IPS-15b (cell line): ENCODE data around the gene CDKN2B.

ENCODE experiments used
- H3K27me3 ChIP-seq: one replicate; pipeline ENCODE4 v1.6.1; 2013; ENCODE audit warnings: low read length; ENCODE audit not compliant: control insufficient read depth, insufficient read depth
- H3K36me3 ChIP-seq: one replicate; pipeline ENCODE4 v1.6.1; 2013; ENCODE audit warnings: low read length; ENCODE audit not compliant: control insufficient read depth, insufficient read depth
- H3K4me1 ChIP-seq: one replicate; pipeline ENCODE4 v1.6.1; 2013; ENCODE audit warnings: mild to moderate bottlenecking, low read length; ENCODE audit not compliant: control insufficient read depth, insufficient read depth
- H3K4me3 ChIP-seq: one replicate; pipeline ENCODE4 v1.5.1; 2013; ENCODE audit warnings: low read depth, low read length
- H3K9ac ChIP-seq: one replicate; pipeline ENCODE4 v1.6.1; 2013; ENCODE audit warnings: low read depth, mild to moderate bottlenecking, low read length
- H3K9me3 ChIP-seq: one replicate; pipeline ENCODE4 v1.6.1; 2013; ENCODE audit warnings: mild to moderate bottlenecking, low read length; ENCODE audit not compliant: control insufficient read depth, insufficient read depth

CDKN2B gene

GRCh38 chr9:22002038-22002437 is 7.1 kb downstream of the CDKN2B start:
- Histone ChIP-seq H3K9ac (no peak overlapping the region), H3K27me3 (peaks cover 100% of the 10 kb centered on the region), H3K9me3 (no peaks in the 10 kb centered on the region)

GRCh38 chr9:21998026-21998425 is 11.1 kb downstream of the CDKN2B start:
- no peaks in the 10 kb centered on the region for H3K9me3 ChIP-seq
- H3K27me3 ChIP-seq: peaks cover 93% of the 10 kb centered on the region
- H3K36me3 ChIP-seq: no peaks in the 10 kb centered on the region
- H3K4me1 ChIP-seq: peaks cover 13% of the 10 kb centered on the region
- H3K4me3 ChIP-seq: no peak overlapping the region
- no peak overlapping the region for H3K9ac ChIP-seq

More at GRCh38 chr9:22002038-22002437, 7.1 kb downstream of the CDKN2B start:
- Histone ChIP-seq H3K4me3 (no peak overlapping the region), H3K4me1 (peaks cover 7% of the 10 kb centered on the region), H3K36me3 (no peaks in the 10 kb centered on the region)

- Histone ChIP-seq H3K9ac (no peak overlapping the region), H3K36me3 (no peaks in the 10 kb centered on the region), H3K9me3 (no peaks in the 10 kb centered on the region), H3K27me3 (peaks cover 93% of the 10 kb centered on the region), H3K4me3 (no peak overlapping the region), H3K4me1 (peaks cover 13% of the 10 kb centered on the region)
Measured at GRCh38 chr9:21997480-21997879, 11.6 kb downstream of the CDKN2B start.

GRCh38 chr9:21996858-21997257 is 12.2 kb downstream of the CDKN2B start:
- H3K4me3 ChIP-seq: no peak overlapping the region
- H3K36me3 ChIP-seq: no peaks in the 10 kb centered on the region
- peaks cover 93% of the 10 kb centered on the region for H3K27me3 ChIP-seq
- no peaks in the 10 kb centered on the region for H3K9me3 ChIP-seq
- no peak overlapping the region for H3K9ac ChIP-seq
- peaks cover 13% of the 10 kb centered on the region for H3K4me1 ChIP-seq

GRCh38 chr9:21996438-21996837 is 12.7 kb downstream of the CDKN2B start:
- Histone ChIP-seq H3K9ac (no peak overlapping the region), H3K36me3 (no peaks in the 10 kb centered on the region), H3K4me3 (peak overlapping the region; percentile 72), H3K4me1 (peaks cover 13% of the 10 kb centered on the region), H3K9me3 (no peaks in the 10 kb centered on the region), H3K27me3 (peaks cover 93% of the 10 kb centered on the region)

GRCh38 chr9:21995666-21996398 is 13.3 kb downstream of the CDKN2B start:
- H3K4me3 ChIP-seq: peak overlapping the region; percentile 72
- no peaks in the 10 kb centered on the region for H3K36me3 ChIP-seq
- no peak overlapping the region for H3K9ac ChIP-seq
- H3K9me3 ChIP-seq: no peaks in the 10 kb centered on the region
- H3K27me3 ChIP-seq: peaks cover 93% of the 10 kb centered on the region
- H3K4me1 ChIP-seq: peaks cover 13% of the 10 kb centered on the region

GRCh38 chr9:21995006-21995665 is 14.0 kb downstream of the CDKN2B start:
- H3K27me3 ChIP-seq: peaks cover 93% of the 10 kb centered on the region

GRCh38 chr9:21994556-21995005 is 14.5 kb downstream of the CDKN2B start, which contains the start of gene CDKN2B-AS1:
TSS of gene CDKN2B-AS1 (plus strand) at chr9:21994791.
- H3K9ac ChIP-seq: no peak within 1 kb of the TSS
- H3K27me3 ChIP-seq: peaks cover 93% of the 10 kb centered on the region
- H3K4me3 ChIP-seq: peak within 1 kb of the TSS; percentile 72
- peaks cover 15% of the 10 kb centered on the region for H3K4me1 ChIP-seq
- no peaks in the 10 kb centered on the region for H3K36me3 ChIP-seq
- no peaks in the 10 kb centered on the region for H3K9me3 ChIP-seq

More at GRCh38 chr9:21995006-21995665, 14.0 kb downstream of the CDKN2B start:
- Histone ChIP-seq H3K9me3 (no peaks in the 10 kb centered on the region), H3K9ac (no peak overlapping the region), H3K36me3 (no peaks in the 10 kb centered on the region), H3K4me3 (peak overlapping the region; percentile 72), H3K4me1 (peaks cover 14% of the 10 kb centered on the region)

GRCh38 chr9:21993893-21994555 is 15.1 kb downstream of the CDKN2B start, which contains the start of gene CDKN2A:
TSS of gene CDKN2A (minus strand) at chr9:21994392.
- Histone ChIP-seq H3K36me3 (no peaks in the 10 kb centered on the region), H3K9me3 (no peaks in the 10 kb centered on the region), H3K4me3 (peak within 1 kb of the TSS; percentile 72), H3K9ac (no peak within 1 kb of the TSS), H3K4me1 (peaks cover 15% of the 10 kb centered on the region), H3K27me3 (peaks cover 93% of the 10 kb centered on the region)

- H3K4me3 ChIP-seq: no peak overlapping the region
- peaks cover 93% of the 10 kb centered on the region for H3K27me3 ChIP-seq
- H3K36me3 ChIP-seq: no peaks in the 10 kb centered on the region
- no peak overlapping the region for H3K9ac ChIP-seq
- peaks cover 15% of the 10 kb centered on the region for H3K4me1 ChIP-seq
- no peaks in the 10 kb centered on the region for H3K9me3 ChIP-seq
Measured at GRCh38 chr9:21993007-21993406, 16.1 kb downstream of the CDKN2B start.

GRCh38 chr9:21991072-21991959 is 17.8 kb downstream of the CDKN2B start:
- Histone ChIP-seq H3K36me3 (no peaks in the 10 kb centered on the region), H3K9ac (no peak overlapping the region), H3K9me3 (no peaks in the 10 kb centered on the region), H3K4me3 (no peak overlapping the region), H3K4me1 (peaks cover 9% of the 10 kb centered on the region), H3K27me3 (peaks cover 93% of the 10 kb centered on the region)
